ENCODE data around the gene CC2D1A. TPM values are rescaled to one million over a fixed set of nuclear protein-coding genes. Genes with fewer than 3 reads are reported as not detected.

CC2D1A gene
- total RNA-seq, 4 donors from 2014 or later, result 22.3 to 44.9 (median 33.7) TPM

- Histone ChIP-seq H3K4me1 (peaks cover 13 to 17% of the 10 kb centered on the region in 2 donors), H3K27me3 (no peaks in the 10 kb centered on the region), H3K27ac (peak overlapping the region; percentile 77 to 92 (median 80)), H3K36me3 (no peaks in the 10 kb centered on the region), H3K4me3 (no peak overlapping the region), H3K9me3 (no peaks in the 10 kb centered on the region)
- TF ChIP-seq CTCF (IDR thresholded peaks at IDR 0.05 in 4 of 5, conservative IDR thresholded peaks at IDR 0.05 in 1 of 5) (no peak), POLR2A (IDR thresholded peaks at IDR 0.05) (no peak)
- DNase-seq, result no peak
- ATAC-seq, result no peak
- intact Hi-C loops (cut with DNase I; ENCODE audit: low total_unique reads), result loop anchor here (2.0 to 5.0 kb wide), 3 partner anchors 26 to 256 kb away; partner anchors contain the start of genes ASF1B, BRME1, CC2D1A and DCAF15
- in situ Hi-C loops (cut with MboI; ENCODE audit: low sequenced_read_pairs in 4 of 4), result loop anchor here (10.0 to 25.0 kb wide), 3 partner anchors 164 to 481 kb away; no protein-coding TSS in a partner anchor
These were observed 24.7 kb upstream of the CC2D1A start for GRCh38 chr19:13881251-13881691.

GRCh38 chr19:13881692-13882418 is 24.1 kb upstream of the CC2D1A start:
- in situ Hi-C loops (cut with MboI; ENCODE audit: low sequenced_read_pairs in 4 of 4) (loop anchor here (10.0 to 25.0 kb wide), 3 partner anchors 163 to 480 kb away; no protein-coding TSS in a partner anchor), intact Hi-C loops (cut with DNase I; ENCODE audit: low total_unique reads) (loop anchor here (2.0 to 5.0 kb wide), 3 partner anchors 25 to 255 kb away; partner anchors contain the start of genes ASF1B, BRME1, CC2D1A and DCAF15)
- Histone ChIP-seq H3K36me3 (no peaks in the 10 kb centered on the region), H3K9me3 (no peaks in the 10 kb centered on the region), H3K4me3 (no peak overlapping the region), H3K4me1 (peaks cover 13 to 17% of the 10 kb centered on the region in 2 donors), H3K27me3 (no peaks in the 10 kb centered on the region), H3K27ac (peak overlapping the region; percentile 77 to 92 (median 80))
- ATAC-seq (no peak), DNase-seq (no peak)
- TF ChIP-seq POLR2A (IDR thresholded peaks at IDR 0.05) (no peak), CTCF (IDR thresholded peaks at IDR 0.05 in 4 of 5, conservative IDR thresholded peaks at IDR 0.05 in 1 of 5) (no peak)

- Histone ChIP-seq H3K4me1 (peaks cover 13 to 17% of the 10 kb centered on the region in 2 donors), H3K27ac (peak overlapping the region in 1 of 4 donors; percentile 92), H3K4me3 (no peak overlapping the region), H3K9me3 (no peaks in the 10 kb centered on the region), H3K36me3 (no peaks in the 10 kb centered on the region), H3K27me3 (no peaks in the 10 kb centered on the region)
- intact Hi-C loops (cut with DNase I; ENCODE audit: low total_unique reads), result loop anchor here (5.0 kb wide), 1 partner anchor 255 kb away; the partner anchor contains the start of gene ASF1B
- ATAC-seq (no peak), DNase-seq (no peak)
- in situ Hi-C loops (cut with MboI; ENCODE audit: low sequenced_read_pairs in 4 of 4), result loop anchor here (10.0 to 25.0 kb wide), 3 partner anchors 162 to 480 kb away; no protein-coding TSS in a partner anchor
- TF ChIP-seq CTCF (IDR thresholded peaks at IDR 0.05 in 4 of 5, conservative IDR thresholded peaks at IDR 0.05 in 1 of 5), result no peak
These were observed 23.6 kb upstream of the CC2D1A start for GRCh38 chr19:13882419-13882795.

- DNase-seq (no peak), ATAC-seq (no peak)
- Histone ChIP-seq H3K4me3 (no peak overlapping the region), H3K36me3 (no peaks in the 10 kb centered on the region), H3K4me1 (peaks cover 13 to 17% of the 10 kb centered on the region in 2 donors), H3K27ac (no peak overlapping the region), H3K27me3 (no peaks in the 10 kb centered on the region), H3K9me3 (no peaks in the 10 kb centered on the region)
- intact Hi-C loops (cut with DNase I; ENCODE audit: low total_unique reads) (loop anchor here (5.0 kb wide), 1 partner anchor 254 kb away; the partner anchor contains the start of gene ASF1B), in situ Hi-C loops (cut with MboI; ENCODE audit: low sequenced_read_pairs in 4 of 4) (loop anchor here (10.0 to 25.0 kb wide), 3 partner anchors 162 to 479 kb away; no protein-coding TSS in a partner anchor)
- TF ChIP-seq POLR2A (IDR thresholded peaks at IDR 0.05), result no peak
- no peak for TF ChIP-seq CTCF (IDR thresholded peaks at IDR 0.05 in 4 of 5, conservative IDR thresholded peaks at IDR 0.05 in 1 of 5)
These were observed 23.2 kb upstream of the CC2D1A start for GRCh38 chr19:13882836-13883235.
